Brain microvascular endothelial cell (primary cell): ENCODE measurements around the gene NCOA6.

Source experiments
- DNase-seq: peaks from one replicate; pipeline ENCODE4 v3.0.0-alpha.2; 2020
- H3K27ac ChIP-seq: fragments of 250-450 bp; sonication (Bioruptor Pico); 2 replicates; pipeline ENCODE4 v1.5.1; 2020; ENCODE audit warnings: mild to moderate bottlenecking, moderate library complexity
- H3K27me3 ChIP-seq: fragments of 250-450 bp; sonication (Bioruptor Pico); replicated peaks from 2 replicates; pipeline ENCODE4 v1.5.1; 2020; ENCODE audit warnings: mild to moderate bottlenecking
- H3K36me3 ChIP-seq: fragments of 250-450 bp; sonication (Bioruptor Pico); replicated peaks from 2 replicates; pipeline ENCODE4 v1.5.1; 2020; ENCODE audit warnings: mild to moderate bottlenecking
- H3K4me3 ChIP-seq: 2 replicates; pipeline ENCODE4 v1.5.1; 2011; ENCODE audit warnings: low read depth, mild to moderate bottlenecking, control low read depth, low read length, moderate library complexity
- in situ Hi-C: cut with HindIII; loops from 2 replicates; pipeline ENCODE4 v1.10.0; 2017; ENCODE audit warnings: low sequenced_read_pairs, low pct_ligation_motif_present
- TF ChIP-seq, protein P1 (sequence below): IDR thresholded peaks from 2 replicates; pipeline ENCODE4 v1.5.1; 2011; ENCODE audit warnings: low read depth, mild to moderate bottlenecking, moderate library complexity, low read length, control low read depth, inconsistent platforms; ENCODE audit errors: missing control alignments

The NCOA6 gene

DNA sequence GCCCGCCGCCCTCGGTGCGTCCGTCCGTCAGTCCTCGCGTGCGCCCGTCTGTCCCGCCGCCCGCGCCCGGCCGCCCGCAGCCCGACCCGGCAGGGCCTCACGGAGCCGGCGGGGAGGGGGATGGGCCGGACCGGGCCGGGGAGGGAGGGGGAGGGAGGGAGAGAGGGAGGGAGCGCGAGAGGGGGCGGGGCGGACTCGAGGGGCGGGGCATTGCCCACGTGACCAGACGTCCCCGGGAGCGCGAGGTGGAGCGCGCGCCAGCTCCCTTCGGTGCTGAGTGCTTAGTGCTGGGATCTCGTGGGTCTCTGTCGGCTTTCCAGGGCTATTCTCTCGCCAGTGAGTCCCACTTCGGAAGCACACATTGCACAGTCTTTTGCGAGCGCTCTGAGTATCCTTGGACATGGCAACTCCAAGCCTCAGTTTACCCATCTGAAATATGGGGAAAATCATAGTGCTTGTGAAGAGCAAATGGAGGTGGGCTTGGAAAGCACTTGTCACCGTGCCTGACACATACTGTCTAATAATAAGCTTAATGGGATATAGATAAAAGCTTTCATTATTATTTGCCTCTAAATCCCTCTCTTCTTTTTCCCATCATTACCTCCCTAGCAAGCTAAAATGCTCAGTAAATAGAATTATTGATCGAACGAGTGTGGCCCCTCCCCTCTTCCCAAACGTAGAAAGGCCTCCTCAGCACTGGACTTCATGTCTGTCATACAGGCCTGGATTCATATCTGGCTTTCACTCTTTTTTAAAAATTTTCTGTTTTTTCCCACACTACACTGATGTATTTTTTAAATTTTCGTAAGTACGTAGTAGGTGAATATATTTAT is at the start of gene NCOA6:
Gene NCOA6, minus strand, starts transcription at position 122 of the 833 bp plus-strand sequence. CDS start 43,296 bp downstream, outside the sequence.
- no peaks in the 10 kb centered on the region for H3K27me3 ChIP-seq
- in situ Hi-C loops: no loop called here
- H3K4me3 ChIP-seq: peak within 1 kb of the TSS; percentile 97
- DNase-seq: peak; percentile 62
- H3K36me3 ChIP-seq: peaks cover 3% of the 10 kb centered on the region
- H3K27ac ChIP-seq: peak within 1 kb of the TSS; percentile 89
- TF ChIP-seq, protein P1, sequence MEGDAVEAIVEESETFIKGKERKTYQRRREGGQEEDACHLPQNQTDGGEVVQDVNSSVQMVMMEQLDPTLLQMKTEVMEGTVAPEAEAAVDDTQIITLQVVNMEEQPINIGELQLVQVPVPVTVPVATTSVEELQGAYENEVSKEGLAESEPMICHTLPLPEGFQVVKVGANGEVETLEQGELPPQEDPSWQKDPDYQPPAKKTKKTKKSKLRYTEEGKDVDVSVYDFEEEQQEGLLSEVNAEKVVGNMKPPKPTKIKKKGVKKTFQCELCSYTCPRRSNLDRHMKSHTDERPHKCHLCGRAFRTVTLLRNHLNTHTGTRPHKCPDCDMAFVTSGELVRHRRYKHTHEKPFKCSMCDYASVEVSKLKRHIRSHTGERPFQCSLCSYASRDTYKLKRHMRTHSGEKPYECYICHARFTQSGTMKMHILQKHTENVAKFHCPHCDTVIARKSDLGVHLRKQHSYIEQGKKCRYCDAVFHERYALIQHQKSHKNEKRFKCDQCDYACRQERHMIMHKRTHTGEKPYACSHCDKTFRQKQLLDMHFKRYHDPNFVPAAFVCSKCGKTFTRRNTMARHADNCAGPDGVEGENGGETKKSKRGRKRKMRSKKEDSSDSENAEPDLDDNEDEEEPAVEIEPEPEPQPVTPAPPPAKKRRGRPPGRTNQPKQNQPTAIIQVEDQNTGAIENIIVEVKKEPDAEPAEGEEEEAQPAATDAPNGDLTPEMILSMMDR: no peak

DNA sequence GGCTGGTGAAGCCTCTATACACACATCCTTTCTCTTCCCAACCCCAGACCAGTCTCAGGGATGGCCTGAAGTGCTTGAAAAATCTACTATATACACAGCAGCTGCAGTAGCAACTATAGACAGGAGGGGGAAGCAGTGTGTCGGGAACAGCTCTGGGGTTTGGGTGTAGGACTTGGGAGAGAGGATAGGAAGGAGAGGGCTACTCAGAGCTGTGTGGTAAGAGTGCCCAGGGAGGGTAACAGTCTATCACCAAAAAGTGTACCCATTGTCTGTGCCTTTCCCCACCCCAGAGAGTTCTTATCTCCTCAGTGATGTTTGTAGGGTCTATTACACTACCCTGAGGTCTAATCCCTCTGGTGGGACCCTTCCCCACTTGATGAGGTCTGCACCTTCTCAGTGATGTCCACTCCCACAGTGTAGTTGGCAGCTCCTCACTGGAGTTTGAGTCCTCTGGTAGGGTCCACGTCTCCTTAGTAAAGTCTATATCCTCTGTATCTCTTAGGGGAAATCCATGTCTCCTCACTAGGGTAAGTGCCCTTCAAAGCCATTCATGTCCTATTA is 48.7 kb upstream of the NCOA6 start:
- in situ Hi-C loops: no loop called here
- TF ChIP-seq, protein P1: peak; percentile 95
- Histone ChIP-seq H3K27ac (no peak overlapping the region), H3K4me3 (no peak overlapping the region), H3K27me3 (no peaks in the 10 kb centered on the region), H3K36me3 (no peaks in the 10 kb centered on the region)
- DNase-seq: peak; percentile 84

DNA sequence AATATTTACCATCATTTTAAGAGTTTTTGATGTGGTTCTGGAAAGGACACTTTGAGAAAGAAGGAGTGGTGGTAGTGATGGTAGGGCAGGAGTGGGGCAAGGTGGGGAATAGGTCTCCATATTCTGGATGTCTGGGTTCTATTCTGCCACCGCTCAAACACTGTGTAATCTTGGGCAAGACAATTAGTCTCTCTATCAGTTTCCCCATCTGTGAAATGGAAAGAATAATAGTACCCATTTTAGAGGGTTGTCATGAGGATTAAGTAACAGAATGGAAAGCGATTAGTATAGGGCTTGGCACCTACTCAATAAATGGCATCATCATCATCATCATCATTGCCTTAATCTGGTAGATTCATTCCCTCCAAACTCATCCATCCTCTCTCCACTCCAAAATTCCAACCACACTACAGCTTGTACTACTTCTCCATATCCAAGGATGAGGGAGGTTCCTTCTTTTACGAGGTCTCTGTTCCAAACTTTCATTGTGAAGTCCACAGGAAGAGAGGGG is 48.2 kb upstream of the NCOA6 start:
- Histone ChIP-seq H3K36me3 (no peaks in the 10 kb centered on the region), H3K27me3 (no peaks in the 10 kb centered on the region), H3K27ac (no peak overlapping the region), H3K4me3 (no peak overlapping the region)
- TF ChIP-seq, protein P1: no peak
- in situ Hi-C loops: no loop called here
- no peak for DNase-seq

DNA sequence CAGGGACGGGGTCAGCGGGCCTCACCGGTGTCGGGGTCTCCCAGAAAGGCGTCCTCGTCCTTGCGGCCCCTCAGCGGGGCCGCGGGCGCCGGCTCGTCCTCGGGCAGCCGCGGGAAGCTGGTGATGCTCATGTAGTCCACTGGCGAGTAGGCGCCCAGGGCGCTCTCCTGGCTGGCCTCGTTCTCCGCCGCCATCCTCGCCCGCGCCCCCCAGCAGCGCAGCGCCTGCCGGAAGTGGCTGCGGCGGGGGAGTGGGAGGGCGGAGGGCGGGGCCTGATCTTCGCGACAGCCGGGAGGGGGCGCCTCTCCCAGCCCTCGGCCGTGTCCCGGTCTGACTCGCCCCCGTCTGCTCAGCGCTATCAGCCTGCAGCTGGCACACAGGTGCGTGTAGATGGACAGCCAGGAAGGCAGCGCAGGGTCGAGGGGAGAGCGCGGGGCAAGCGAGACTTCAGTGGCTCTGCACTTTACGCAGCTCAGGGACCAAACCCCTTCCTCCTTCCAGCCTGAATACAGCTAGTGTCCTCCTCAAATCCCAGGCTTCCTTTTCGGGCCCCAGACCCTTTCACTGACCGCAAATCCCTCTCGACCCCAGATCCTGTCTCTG is 47.3 kb upstream of the NCOA6 start, which contains the start of gene GGT7:
Gene GGT7, minus strand, starts transcription at position 235 of the 603 bp plus-strand sequence. Its CDS starts 41 bp downstream, at position 194.
- H3K4me3 ChIP-seq: peak within 1 kb of the TSS; percentile 67
- in situ Hi-C loops: no loop called here
- no peaks in the 10 kb centered on the region for H3K36me3 ChIP-seq
- TF ChIP-seq, protein P1: peak; percentile 70
- DNase-seq: peak; percentile 41
- H3K27me3 ChIP-seq: no peaks in the 10 kb centered on the region
- H3K27ac ChIP-seq: no peak within 1 kb of the TSS

DNA sequence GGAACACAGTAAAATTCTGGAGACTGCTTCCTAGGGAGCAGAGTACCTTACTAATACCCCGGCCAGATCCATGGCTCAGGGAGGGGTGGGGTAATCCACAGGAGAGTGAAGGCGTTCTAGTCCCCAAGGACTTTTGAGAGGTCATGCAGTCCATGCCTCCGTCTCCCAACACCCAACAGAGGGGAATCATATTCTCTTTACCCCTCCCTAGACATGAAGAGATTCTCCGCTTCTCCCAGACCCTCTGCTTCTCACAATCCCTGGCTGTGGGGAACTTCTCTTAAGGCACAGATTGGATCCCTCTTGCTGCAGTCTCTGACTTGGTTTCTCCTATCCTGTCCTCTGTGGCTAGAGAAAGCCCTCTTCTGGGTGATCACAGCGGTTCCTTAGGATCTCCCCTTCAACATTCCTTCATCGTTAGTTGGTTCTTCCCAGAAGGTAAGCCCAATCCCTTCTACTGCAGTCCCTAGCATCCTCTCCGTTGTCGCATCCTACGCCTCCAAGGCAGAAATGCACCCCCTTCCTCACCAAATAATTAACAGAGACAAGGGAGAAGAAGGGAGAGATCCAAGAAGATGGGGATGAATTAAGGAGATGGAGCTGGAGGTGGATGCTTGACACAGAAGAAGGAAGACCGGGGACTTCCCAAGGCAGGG is 46.6 kb upstream of the NCOA6 start:
- TF ChIP-seq, protein P1: no peak
- no peak for DNase-seq
- in situ Hi-C loops: no loop called here
- H3K27ac ChIP-seq: no peak overlapping the region
- H3K27me3 ChIP-seq: no peaks in the 10 kb centered on the region
- peak overlapping the region; percentile 67 for H3K4me3 ChIP-seq
- no peaks in the 10 kb centered on the region for H3K36me3 ChIP-seq
